GM04504 (cell line): ENCODE data around the gene NAT10.

Experiments used
- DNase-seq: peaks from one replicate; pipeline ENCODE4 v3.0.0-alpha.2; 2012; ENCODE audit warnings: low read depth

NAT10 gene

GRCh38 chr11:34149274-34149673 is 43.8 kb downstream of the NAT10 start:
- no peak for DNase-seq

GRCh38 chr11:34149786-34150185 is 44.4 kb downstream of the NAT10 start:
- no peak for DNase-seq

GRCh38 chr11:34150494-34151151 is 45.2 kb downstream of the NAT10 start:
- peak; percentile 16 for DNase-seq

- DNase-seq: no peak
Measured at GRCh38 chr11:34151166-34151565, 45.7 kb downstream of the NAT10 start.

GRCh38 chr11:34151916-34152845 is 46.8 kb downstream of the NAT10 start:
- DNase-seq: no peak

- no peak for DNase-seq
Measured at GRCh38 chr11:34154059-34154875, 48.8 kb downstream of the NAT10 start.

GRCh38 chr11:34155057-34155756 is 49.8 kb downstream of the NAT10 start:
- no peak for DNase-seq

GRCh38 chr11:34155757-34156062 is 50.3 kb downstream of the NAT10 start:
- DNase-seq: no peak

GRCh38 chr11:34157163-34157562 is 51.7 kb downstream of the NAT10 start:
- DNase-seq: no peak

GRCh38 chr11:34158661-34159060 is 53.2 kb downstream of the NAT10 start:
- no peak for DNase-seq

- no peak for DNase-seq
Measured at GRCh38 chr11:34160049-34160721, 54.8 kb downstream of the NAT10 start.

GRCh38 chr11:34160791-34161190 is 55.4 kb downstream of the NAT10 start:
- no peak for DNase-seq

- no peak for DNase-seq
Measured at GRCh38 chr11:34161361-34161760, 55.9 kb downstream of the NAT10 start.

- DNase-seq: no peak
Measured at GRCh38 chr11:34161812-34162492, 56.5 kb downstream of the NAT10 start.

GRCh38 chr11:34162493-34162820 is 57.0 kb downstream of the NAT10 start:
- DNase-seq: no peak

- no peak for DNase-seq
Measured at GRCh38 chr11:34162856-34163255, 57.4 kb downstream of the NAT10 start.

GRCh38 chr11:34165121-34165520 is 59.7 kb downstream of the NAT10 start:
- no peak for DNase-seq

- no peak for DNase-seq
Measured at GRCh38 chr11:34165786-34166555, 60.5 kb downstream of the NAT10 start.

GRCh38 chr11:34166806-34167740 is 61.6 kb downstream of the NAT10 start:
- DNase-seq: no peak
